ENCODE results near the gene C4B.
"Not testable (repeated sequence)": the region's sequence is repeated elsewhere in the genome, so short reads cannot be mapped to it uniquely, and the experiment has no call there.

The C4B gene

DNA sequence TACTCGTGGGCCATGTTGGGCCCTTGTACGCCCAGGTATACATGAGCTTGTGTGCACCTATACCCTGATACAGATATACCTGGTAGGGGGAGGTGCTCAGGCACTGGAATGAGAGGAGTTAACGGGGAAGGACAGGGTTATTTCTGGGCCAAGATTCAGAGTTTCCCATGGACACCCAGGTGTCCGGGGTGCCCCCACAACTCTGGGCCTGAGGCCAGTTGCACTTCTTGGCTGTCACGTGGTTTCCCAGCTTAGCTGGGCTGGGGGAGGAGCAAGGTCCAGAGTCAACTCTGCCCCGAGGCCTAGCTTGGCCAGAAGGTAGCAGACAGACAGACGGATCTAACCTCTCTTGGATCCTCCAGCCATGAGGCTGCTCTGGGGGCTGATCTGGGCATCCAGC is 32.9 kb upstream of the C4B start, which contains the start of gene C4A:
TSS of gene C4A (plus strand) at position 314 of the 400 bp plus-strand sequence. CDS start at position 365, 51 bp downstream.
- DNase-seq, result not testable (repeated sequence)

DNA sequence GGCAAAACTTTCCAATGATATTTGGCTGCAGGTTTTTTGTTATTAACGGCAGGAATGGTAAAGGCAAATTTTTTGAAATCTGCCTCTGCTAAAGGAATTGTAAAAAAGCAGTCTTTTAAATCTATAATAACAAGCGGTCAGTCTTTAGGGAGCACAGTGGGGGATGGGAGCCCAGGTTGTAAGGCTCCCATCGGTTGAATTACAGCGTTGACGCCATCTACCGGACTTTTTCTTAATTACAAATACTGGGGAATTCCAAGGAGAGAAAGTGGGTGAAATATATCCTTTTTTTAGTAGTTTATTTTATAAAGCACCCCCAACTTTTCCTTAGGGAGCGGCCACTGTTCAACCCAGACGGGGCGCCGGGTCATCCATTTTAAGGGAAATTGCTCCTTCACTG is 25.2 kb upstream of the C4B start:
- DNase-seq, result not testable (repeated sequence)

DNA sequence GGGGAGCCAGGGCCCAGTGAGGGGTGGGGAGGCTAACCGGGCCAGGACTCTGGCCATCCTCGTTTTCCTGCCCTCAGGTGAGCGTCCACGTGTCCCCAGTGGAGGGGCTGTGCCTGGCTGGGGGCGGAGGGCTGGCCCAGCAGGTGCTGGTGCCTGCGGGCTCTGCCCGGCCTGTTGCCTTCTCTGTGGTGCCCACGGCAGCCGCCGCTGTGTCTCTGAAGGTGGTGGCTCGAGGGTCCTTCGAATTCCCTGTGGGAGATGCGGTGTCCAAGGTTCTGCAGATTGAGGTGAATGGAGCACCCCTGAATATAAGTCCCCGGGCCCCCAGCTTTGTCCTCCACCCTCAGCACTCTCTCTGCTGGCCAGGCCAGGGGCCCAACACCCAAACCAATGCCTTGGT is 20.2 kb upstream of the C4B start:
- DNase-seq, result not testable (repeated sequence)

GRCh38 chr6:31996385-31996784 is 18.2 kb upstream of the C4B start:
- not testable (repeated sequence) for DNase-seq

DNA sequence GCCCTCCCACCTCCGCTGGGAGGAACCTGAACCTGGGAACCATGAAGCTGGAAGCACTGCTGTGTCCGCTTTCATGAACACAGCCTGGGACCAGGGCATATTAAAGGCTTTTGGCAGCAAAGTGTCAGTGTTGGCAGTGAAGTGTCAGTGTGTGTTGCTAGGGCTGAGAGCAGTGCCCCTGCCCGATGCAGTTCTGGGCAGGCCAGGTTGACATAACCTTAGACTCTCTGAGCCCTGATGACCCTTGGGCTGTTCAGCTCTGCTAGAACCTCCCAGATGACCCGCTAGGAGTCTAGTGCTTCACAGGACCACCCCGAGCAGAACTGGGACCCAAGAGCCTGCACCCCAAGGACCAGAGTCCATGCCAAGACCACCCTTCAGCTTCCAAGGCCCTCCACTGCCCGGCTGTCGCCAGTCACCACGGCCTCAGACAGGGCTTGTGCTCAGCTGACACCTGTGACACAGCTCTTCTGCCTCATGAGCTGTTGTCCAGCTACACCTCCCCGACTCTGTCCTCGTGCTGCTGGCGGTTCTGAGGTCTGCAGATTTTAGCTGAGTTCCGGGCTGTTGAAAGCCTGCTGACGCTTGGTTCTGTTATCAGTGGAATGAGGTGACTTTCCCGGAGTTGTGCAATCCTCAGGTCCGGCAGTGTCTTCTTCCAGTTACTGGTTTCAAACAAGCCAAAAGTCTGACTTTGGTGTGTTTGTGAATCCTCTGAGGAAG is 11.9 kb upstream of the C4B start:
- not testable (repeated sequence) for DNase-seq

DNA sequence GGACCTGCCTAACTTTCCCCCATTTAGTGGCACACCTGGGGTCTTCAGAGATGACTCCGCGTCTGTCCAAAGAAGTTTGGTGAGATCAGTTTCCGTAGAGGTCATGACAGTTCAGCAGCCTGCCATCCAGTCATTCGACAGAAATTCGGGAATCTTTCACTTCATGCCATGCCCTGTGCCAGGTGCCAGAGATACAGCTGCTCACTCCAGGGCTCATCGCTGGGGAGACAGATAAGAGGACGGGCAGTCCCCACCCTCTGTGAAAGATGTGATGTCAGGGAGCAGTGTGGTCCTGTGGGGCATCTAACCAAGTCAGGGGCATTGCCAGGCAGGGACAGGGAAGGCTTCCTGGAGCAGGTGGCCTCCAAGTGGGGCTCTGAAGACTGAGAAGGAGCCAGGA is 11.3 kb upstream of the C4B start:
- DNase-seq, result not testable (repeated sequence)

GRCh38 chr6:32004393-32004792 is 10.2 kb upstream of the C4B start:
- not testable (repeated sequence) for DNase-seq

DNA sequence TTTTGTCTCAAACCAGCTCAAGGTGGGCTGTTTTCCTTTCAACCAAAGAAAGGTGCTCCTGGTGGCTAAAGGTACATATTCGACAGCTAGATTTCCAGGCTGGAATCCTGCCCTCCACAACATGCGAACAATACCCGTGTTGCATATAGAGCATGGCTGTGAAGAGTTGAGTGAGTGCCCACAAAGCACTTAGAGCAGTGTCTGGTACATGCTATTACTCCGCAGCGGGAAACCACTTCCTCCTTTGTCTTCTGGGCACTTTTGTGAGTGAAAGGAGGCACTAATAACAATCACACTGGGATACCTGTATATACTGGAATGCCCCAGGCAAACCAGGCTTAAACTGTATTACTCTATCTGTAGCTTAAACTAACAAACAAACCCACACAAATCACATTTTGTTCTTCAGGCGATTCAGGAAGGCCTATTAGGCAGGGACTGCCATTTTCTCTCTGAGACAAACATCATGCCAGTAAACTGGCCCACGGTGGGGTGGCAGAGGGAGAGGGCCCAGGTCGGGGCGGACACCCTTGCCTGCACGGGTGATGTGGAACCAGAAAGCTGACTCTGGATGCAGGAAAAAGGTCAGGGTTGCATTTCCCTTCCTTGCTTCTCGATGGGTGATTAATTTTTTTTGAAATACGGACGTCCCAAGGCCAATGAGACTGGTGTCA is 9.6 kb upstream of the C4B start:
- not testable (repeated sequence) for DNase-seq

GRCh38 chr6:32005538-32005880 is 9.1 kb upstream of the C4B start:
- not testable (repeated sequence) for DNase-seq

DNA sequence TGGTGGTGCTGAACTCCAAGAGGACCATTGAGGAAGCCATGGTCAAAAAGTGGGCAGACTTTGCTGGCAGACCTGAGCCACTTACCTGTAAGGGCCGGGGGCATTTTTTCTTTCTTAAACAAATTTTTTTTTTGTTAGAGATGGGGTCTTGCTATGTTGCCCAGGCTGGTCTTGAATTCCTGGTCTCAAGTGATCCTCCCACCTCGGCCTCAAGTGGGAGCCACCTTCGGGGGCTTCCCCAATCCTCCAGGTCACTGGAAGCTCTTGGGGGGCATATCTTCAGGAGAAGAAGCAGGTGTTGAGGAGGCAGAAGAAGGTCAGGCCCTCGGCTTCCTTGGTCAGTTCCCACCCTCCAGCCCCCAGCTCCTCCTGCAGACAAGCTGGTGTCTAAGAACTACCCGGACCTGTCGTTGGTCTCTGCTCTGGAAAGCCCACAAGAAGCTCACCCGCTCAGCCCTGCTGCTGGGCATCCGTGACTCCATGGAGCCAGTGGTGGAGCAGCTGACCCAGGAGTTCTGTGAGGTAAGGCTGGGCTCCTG is 8.5 kb upstream of the C4B start:
- DNase-seq, result not testable (repeated sequence)

DNA sequence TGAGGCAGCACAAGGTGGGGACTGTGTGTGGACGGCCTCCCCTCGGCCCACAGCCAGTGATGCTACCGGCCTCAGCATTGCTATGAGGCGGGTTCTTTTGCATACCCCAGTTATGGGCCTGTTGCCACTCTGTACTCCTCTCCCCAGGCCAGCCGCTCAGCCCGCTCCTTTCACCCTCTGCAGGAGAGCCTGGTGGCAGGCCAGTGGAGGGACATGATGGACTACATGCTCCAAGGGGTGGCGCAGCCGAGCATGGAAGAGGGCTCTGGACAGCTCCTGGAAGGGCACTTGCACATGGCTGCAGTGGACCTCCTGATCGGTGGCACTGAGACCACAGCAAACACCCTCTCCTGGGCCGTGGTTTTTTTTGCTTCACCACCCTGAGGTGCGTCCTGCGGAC is 7.5 kb upstream of the C4B start:
- not testable (repeated sequence) for DNase-seq

DNA sequence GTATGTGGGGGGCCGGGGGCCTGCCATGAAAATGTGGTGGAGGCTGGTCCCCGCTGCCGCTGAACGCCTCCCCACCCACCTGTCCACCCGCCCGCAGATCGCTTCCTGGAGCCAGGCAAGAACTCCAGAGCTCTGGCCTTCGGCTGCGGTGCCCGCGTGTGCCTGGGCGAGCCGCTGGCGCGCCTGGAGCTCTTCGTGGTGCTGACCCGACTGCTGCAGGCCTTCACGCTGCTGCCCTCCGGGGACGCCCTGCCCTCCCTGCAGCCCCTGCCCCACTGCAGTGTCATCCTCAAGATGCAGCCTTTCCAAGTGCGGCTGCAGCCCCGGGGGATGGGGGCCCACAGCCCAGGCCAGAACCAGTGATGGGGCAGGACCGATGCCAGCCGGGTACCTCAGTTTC is 6.6 kb upstream of the C4B start:
- not testable (repeated sequence) for DNase-seq

DNA sequence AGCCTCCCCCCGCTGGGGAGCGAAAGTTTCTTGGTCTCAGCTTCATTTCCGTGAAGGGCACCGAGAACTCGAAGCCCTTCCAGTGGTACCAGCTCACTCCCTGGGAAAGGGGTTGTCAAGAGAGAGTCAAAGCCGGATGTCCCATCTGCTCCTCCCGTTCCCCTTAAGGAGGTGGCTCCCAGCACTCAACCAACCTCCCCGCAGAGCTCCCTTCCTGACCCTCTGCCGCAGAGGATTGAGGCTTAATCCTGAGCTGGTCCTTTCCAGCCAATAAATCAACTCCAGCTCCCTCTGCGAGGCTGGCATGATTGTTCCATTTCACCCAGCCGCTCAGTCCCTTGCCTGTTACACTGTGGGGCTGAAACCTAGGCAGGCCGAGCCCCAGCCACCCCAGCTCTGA is 6.0 kb upstream of the C4B start:
- DNase-seq, result not testable (repeated sequence)

- not testable (repeated sequence) for DNase-seq
Measured at GRCh38 chr6:32009537-32009936, 5.1 kb upstream of the C4B start.

DNA sequence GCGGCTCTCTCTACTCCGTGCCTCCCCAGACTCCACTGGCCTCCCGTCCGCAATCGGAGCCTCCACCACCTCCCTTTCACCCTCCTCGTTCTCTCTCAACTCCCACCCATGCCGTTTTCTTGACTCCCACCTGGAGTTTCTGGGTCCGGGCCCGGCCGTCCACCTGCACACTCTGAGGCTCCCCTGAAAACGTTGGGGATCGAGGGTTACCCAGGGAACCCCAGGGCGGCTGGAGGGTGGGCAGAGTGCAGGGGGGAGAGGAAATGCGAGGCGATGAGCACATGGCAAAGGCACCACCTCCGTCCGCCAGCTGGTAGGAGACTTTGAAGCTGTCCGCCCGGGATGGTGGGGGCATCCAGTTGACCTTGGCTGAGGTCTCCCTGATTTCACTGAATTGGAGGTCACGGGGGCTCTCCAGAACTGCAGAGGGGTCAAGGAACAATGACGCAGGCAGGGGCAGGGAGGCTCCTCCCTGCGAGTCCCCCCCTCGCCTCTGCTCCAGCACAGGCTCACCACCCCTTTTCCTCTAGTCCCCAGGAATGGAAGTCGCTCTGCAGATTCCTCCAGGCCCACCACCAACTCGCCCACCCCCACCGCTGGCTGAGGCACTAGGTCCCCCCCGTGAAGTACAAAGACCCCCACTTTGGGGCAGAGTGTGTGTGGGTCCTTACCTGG is 3.6 kb upstream of the C4B start:
- not testable (repeated sequence) for DNase-seq

DNA sequence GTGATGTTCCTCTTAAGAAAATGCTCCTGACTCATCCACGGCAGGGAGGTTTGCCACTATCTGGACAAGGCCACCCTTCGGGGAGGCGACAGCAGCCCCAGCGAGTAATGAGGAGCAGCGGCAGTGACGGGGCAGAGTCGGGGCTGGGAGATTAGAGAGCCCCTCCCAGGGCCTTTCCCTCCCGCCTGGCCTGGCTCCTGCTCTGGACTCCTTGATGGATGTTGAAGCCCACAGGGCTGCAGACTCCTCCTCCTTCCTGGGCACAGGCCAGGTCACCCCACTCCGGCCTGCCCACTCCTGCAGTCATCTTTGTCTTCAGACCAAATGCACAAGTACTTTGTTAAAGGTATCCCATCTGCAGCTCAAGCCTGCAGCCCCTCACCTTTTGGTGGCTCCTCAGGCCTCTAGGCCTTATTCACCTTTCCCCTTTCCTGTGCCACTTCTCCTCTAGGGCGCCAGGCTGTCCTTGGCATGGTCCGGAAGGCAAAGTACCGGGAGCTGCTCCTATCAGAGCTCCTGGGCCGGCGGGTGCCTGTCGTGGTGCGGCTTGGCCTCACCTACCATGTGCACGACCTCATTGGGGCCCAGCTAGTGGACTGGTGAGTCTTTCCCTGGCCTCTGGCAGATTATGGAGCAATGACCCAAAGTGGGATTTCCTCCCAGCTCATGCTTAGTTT is 1.5 kb upstream of the C4B start:
- DNase-seq, result not testable (repeated sequence)

GRCh38 chr6:32013738-32014137 is 857 bp upstream of the C4B start:
- DNase-seq, result not testable (repeated sequence)

DNA sequence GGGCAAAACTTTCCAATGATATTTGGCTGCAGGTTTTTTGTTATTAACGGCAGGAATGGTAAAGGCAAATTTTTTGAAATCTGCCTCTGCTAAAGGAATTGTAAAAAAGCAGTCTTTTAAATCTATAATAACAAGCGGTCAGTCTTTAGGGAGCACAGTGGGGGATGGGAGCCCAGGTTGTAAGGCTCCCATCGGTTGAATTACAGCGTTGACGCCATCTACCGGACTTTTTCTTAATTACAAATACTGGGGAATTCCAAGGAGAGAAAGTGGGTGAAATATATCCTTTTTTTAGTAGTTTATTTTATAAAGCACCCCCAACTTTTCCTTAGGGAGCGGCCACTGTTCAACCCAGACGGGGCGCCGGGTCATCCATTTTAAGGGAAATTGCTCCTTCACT is 7.5 kb downstream of the C4B start:
- DNase-seq, result not testable (repeated sequence)

DNA sequence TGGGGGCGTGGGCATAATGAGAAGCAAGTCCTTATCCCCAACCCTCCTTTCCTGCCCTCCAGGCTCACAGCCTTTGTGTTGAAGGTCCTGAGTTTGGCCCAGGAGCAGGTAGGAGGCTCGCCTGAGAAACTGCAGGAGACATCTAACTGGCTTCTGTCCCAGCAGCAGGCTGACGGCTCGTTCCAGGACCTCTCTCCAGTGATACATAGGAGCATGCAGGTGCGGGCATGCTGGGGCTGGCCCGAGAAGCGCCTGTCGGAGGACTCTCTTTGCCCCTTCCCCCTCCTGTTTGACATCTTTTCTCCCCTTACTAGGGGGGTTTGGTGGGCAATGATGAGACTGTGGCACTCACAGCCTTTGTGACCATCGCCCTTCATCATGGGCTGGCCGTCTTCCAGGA is 14.0 kb downstream of the C4B start:
- DNase-seq, result not testable (repeated sequence)

- not testable (repeated sequence) for DNase-seq
Measured at GRCh38 chr6:32029553-32029952, 15.0 kb downstream of the C4B start.

DNA sequence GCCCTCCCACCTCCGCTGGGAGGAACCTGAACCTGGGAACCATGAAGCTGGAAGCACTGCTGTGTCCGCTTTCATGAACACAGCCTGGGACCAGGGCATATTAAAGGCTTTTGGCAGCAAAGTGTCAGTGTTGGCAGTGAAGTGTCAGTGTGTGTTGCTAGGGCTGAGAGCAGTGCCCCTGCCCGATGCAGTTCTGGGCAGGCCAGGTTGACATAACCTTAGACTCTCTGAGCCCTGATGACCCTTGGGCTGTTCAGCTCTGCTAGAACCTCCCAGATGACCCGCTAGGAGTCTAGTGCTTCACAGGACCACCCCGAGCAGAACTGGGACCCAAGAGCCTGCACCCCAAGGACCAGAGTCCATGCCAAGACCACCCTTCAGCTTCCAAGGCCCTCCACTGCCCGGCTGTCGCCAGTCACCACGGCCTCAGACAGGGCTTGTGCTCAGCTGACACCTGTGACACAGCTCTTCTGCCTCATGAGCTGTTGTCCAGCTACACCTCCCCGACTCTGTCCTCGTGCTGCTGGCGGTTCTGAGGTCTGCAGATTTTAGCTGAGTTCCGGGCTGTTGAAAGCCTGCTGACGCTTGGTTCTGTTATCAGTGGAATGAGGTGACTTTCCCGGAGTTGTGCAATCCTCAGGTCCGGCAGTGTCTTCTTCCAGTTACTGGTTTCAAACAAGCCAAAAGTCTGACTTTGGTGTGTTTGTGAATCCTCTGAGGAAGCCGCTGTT is 20.9 kb downstream of the C4B start:
- DNase-seq, result not testable (repeated sequence)

- DNase-seq, result not testable (repeated sequence)
Measured at GRCh38 chr6:32037136-32037535, 22.5 kb downstream of the C4B start.

All from NCI-H510A treated with DMSO at 0.1 percent for 48 hours (cell line).